ENCODE data around the gene SNRNP48.

DNA sequence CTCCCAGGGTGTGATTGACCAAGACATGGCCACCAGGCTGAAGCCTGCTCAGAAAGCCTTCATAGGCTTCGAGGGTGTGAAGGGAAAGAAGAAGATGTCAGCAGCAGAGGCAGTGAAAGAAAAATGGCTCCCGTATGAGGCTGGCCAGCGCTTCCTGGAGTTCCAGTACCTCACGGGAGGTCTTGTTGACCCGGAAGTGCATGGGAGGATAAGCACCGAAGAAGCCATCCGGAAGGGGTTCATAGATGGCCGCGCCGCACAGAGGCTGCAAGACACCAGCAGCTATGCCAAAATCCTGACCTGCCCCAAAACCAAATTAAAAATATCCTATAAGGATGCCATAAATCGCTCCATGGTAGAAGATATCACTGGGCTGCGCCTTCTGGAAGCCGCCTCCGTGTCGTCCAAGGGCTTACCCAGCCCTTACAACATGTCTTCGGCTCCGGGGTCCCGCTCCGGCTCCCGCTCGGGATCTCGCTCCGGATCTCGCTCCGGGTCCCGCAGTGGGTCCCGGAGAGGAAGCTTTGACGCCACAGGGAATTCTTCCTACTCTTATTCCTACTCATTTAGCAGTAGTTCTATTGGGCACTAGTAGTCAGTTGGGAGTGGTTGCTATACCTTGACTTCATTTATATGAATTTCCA lies 4.6 kb upstream of the SNRNP48 start:
- TF ChIP-seq CTCF (IDR thresholded peaks at IDR 0.05): no peak
- TF ChIP-seq POLR2A (IDR thresholded peaks at IDR 0.05): no peak
